NCI-H1694 treated with DMSO at 0.1 percent for 48 hours (cell line): ENCODE results near the gene SLC25A29.
"Not testable (repeated sequence)": the region's sequence is repeated elsewhere in the genome, so short reads cannot be mapped to it uniquely, and the experiment has no call there.

ENCODE experiments used
- DNase-seq: peaks from one replicate; lab custom pipeline; 2025; lab: John Stamatoyannopoulos, UW

The SLC25A29 gene

GRCh38 chr14:100312110-100312876 lies 6.0 kb upstream of the SLC25A29 start:
- DNase-seq, result not testable (repeated sequence)

DNA sequence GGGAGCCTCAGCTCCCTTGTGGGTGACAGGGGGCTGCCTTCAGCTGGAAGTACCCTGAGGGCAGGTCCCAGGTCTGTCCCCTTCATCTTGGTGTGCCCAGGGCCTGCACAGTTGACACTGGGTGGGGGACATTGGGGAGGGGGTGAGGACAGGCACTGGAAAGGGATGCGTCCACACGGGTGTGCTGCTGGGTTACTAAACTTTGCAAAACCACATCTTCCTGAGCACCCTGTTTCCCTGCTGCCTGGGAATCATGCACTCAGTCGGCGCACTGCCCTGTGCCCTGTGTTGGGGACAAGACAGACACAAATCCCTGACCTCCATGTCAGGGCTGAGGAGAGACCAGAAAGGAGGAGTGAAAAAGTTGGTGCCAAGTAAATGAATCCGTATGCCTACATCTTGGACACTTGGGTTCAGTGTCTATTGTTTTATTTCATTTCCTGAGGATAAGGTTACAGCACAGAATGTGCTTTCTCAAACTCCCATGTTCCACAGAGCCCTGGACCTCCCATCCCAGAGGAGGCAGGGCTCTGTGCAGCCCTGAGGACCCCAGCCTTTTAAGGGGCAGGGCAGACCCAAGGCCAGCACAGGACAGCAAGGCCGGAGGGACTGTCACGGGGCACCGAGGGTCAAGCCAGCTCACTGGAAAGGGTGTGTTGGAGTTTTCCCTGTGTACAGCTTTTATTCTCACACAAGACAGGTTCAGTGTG lies 2.9 kb upstream of the SLC25A29 start:
- DNase-seq, result no peak

DNA sequence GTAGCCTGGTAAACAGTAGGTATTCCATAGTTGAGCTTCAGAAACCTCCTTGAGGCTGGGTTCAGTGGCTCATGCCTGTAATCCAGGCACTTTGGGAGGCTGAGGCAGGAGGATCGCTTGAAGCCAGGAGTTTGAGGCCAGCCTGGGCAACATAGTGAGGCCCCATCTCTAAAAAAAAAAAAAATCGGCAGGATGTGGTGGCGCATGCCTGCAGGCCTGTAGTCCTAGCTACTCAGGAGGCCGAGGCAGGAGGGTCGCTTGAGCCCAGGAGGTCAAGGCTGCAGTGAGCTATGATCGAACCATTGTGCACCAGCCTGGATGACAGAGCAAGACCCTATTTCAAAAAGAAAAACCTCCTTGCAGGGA lies 2.2 kb upstream of the SLC25A29 start:
- DNase-seq, result not testable (repeated sequence)

GRCh38 chr14:100307766-100308426 lies 1.7 kb upstream of the SLC25A29 start:
- peak; percentile 31 for DNase-seq

GRCh38 chr14:100306998-100307765 lies 938 bp upstream of the SLC25A29 start:
- no peak for DNase-seq

GRCh38 chr14:100305324-100306100 lies 732 bp downstream of the SLC25A29 start:
- DNase-seq, result no peak

GRCh38 chr14:100304825-100305323 lies 1.4 kb downstream of the SLC25A29 start:
- DNase-seq, result peak; percentile 54

DNA sequence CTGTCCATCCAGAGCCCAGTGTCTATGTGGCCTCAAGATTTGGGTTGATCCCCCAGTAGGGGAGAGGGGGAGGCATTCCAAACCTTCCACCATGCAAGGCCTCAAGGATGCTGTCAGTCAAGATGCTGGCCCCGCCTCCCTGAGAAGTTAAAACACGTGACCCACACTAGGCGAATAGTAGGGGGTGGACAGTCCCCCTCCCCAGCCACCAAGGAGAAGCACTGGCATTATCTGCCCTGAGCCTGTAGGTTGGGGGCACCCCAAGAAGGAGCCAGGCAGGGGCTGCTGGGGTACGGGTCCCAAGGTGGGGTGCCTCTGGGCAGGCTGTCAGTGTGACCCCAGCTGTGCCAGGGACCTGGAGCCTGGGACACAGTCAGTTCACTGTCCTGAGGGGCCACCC lies 2.3 kb downstream of the SLC25A29 start:
- no peak for DNase-seq

DNA sequence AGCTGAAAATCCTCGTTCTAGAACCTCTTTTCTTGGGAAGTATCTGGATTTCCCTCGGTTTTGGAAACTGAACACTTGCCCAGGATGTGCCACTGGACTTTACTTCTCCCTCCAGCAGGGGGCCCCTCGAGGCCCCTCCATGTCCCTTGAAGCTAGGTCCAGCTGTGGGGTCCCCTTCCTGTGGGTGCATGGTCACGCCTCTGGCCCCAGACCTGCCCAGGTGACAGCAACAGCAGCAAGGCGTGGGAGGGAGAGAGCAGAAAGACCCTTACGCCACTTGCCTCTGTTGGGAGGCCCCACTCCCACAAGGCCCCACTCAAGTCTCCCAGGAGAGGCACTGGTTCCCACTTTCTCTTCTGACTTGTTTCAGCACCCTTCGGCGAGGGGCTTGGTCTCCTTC lies 3.1 kb downstream of the SLC25A29 start:
- DNase-seq, result peak; percentile 26

DNA sequence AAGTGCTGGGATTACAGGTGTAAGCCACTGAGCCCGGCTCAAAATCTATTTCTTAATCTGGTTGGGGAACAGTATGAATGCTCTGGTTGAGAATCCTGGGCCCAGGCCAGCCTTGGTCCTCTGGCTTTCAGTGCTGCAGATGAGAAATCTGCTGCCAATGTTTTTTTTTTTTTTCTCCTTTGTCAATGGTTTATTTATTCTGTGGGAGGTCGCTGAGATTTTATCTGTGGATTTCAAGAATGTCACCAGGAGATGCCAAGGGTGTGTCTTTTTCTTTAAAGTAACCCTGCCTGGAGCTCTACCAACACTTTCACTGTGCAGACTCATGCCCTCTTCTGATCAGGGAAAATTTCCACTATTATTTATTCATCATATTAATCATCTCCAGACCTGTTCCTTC lies 3.6 kb downstream of the SLC25A29 start:
- DNase-seq, result no peak

DNA sequence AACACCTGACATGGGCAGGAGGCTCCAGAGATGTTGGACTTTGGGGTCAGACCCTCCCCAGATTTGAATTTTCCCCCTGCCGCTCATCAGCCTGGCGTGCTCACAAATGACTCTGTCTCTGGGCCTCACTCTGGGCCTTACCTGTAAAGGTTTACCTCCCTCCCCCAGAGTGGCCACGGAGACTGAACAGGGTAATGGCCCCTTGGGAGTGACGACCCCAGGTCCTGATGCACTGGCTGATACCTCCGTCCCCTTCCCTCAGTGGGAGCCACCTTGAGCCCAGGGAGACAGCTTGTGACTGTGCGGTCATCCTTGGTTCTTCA lies 7.0 kb downstream of the SLC25A29 start:
- DNase-seq, result no peak

DNA sequence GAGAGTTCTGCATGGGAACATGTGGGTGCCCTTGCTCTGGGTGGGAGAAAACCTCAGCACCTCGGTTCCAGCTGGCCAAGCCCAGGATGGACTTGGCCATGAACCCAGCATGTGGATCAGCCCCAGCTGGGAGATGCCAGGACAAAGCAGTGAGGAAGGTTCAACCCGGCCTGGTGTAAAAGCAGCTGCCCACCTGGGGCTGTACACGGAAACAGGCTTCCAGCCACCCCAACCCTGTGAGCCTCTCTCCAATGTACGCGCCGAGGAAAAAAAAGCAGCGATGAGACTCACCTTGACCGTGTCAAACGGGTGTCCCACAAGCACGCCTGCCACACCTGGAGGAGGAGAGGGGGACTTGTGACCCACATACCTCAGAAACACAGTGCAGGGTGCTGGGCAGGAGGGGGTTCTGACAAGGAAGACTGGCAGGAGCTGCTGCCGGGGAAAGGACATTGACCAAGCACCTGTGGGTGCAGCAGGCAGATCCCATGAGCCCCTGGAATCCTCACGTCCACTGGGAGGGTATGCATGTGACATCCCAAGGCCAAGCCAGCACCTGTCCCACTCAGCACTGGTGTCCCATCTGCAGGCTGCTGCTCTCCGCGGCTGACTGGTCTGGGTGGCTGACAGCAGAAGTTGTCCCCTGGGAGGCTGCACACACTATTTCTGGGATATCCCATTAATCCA lies 7.5 kb downstream of the SLC25A29 start:
- no peak for DNase-seq

GRCh38 chr14:100297320-100298300 lies 8.6 kb downstream of the SLC25A29 start:
- no peak for DNase-seq

- DNase-seq, result not testable (repeated sequence)
These were observed 9.5 kb downstream of the SLC25A29 start for GRCh38 chr14:100296729-100297128.

- DNase-seq, result no peak
These were observed 10.1 kb downstream of the SLC25A29 start for GRCh38 chr14:100296106-100296651.

DNA sequence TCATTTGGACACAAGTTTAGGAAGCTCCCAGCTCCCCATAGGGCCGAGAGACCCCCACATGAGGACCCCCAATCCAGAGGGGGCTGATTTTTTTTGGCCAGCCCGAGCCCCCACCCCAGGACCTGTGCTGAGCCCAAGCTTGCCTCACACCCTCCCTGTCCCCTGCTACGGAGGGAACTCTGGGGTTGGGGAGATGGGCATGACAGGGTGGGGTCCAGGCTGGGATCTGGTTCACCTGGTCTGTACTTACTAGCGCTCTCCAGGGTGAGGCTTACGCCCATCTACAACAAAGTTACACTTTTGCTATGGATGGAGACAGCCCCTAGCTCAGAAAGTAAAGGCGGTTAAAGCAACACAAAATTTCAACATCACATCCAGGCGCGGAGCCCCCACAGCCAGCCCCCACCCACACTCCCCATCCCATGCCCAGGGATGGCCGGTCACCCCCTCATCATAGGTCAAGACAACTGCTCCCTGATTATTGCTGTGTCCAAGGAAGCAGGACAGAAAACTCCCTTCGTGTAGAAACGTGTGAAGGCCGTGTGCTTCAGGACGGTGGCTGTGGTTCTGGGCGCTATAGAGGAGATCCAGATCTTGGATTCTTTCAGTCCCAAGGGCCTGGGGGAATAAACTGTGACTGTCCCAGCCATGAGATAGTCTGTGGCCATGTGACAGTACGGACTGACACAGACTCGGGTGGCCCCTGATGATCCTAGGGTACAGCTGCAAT lies 10.7 kb downstream of the SLC25A29 start:
- no peak for DNase-seq

GRCh38 chr14:100294963-100295330 lies 11.3 kb downstream of the SLC25A29 start:
- DNase-seq, result no peak

GRCh38 chr14:100294213-100294962 lies 11.9 kb downstream of the SLC25A29 start:
- no peak for DNase-seq
